HepG2 (cell line): Measurements from ENCODE around the gene PTPN14. TPM values are rescaled to one million over a fixed set of nuclear protein-coding genes. Genes with fewer than 3 reads are reported as not detected.

Experiments used
- ATAC-seq: fragments of 200-7000 bp; cut with Tn5 transposase; 3 replicates; pipeline ENCODE4 v1.9.1; 2020; ENCODE audit warnings: mild to moderate bottlenecking, moderate library complexity
- BruUV-seq: library from RNA; stranded (reverse); fragments of 400-500 nt; replicated peaks from 2 replicates; lab custom pipeline; 2021; lab: Mats Ljungman, UMichigan
- CTCF ChIA-PET: fragments of 300-600 bp; formaldehyde crosslinking; extraction: SDS; loops from one replicate; lab custom pipeline; 2021; ENCODE audit warnings: low total read pairs, inconsistent platforms, low intra/inter-chr PET ratio; lab: Yijun Ruan, JAX
- POLR2A ChIA-PET: fragments of 350-600 bp; sonication (Branson Sonifier 250); formaldehyde crosslinking; loops from one replicate; lab custom pipeline; 2020; ENCODE audit warnings: antibody characterized with exemption, inconsistent platforms; lab: Yijun Ruan, JAX
- DNase-seq: peaks from one replicate; pipeline ENCODE4 v3.0.0-alpha.2; 2015; ENCODE audit warnings: low spot score
- FAIRE-seq: peaks from 3 replicates; lab custom pipeline; 2011; peaks lifted over from hg19 to GRCh38; lab: Jason Lieb, UNC
- H2AFZ ChIP-seq: one replicate; pipeline ENCODE4 v1.6.1; 2011; ENCODE audit warnings: low read length, inconsistent platforms
- H3K27ac ChIP-seq: fragments of 300-600 bp; 3 replicates; pipeline ENCODE4 v1.8.0; 2011; ENCODE audit warnings: mixed run types, mild to moderate bottlenecking, mixed read lengths, low read length, inconsistent platforms; ENCODE audit not compliant: insufficient read depth; ENCODE audit errors: extremely low read length
- H3K27me3 ChIP-seq, 2 experiments: fragments of 200-600 bp in 1 of 2; 2 replicates in 1 of 2; 3 replicates in 1 of 2; pipeline versions ENCODE4 v1.6.0 to v1.8.0; 2011; ENCODE audit warnings: low read length in 2 of 2, mild to moderate bottlenecking in 2 of 2, moderate library complexity in 2 of 2, inconsistent platforms in 1 of 2; ENCODE audit not compliant: insufficient read depth in 2 of 2, control insufficient read depth in 1 of 2
- H3K36me3 ChIP-seq, 2 experiments: fragments of 200-600 bp in 1 of 2; replicated peaks in 1 of 2; 2 replicates in 1 of 2; 3 replicates in 1 of 2; pipeline versions ENCODE4 v1.5.1 to v1.8.0; 2011; ENCODE audit warnings: low read length in 2 of 2, inconsistent platforms in 1 of 2; ENCODE audit not compliant: insufficient read depth in 2 of 2, control insufficient read depth in 1 of 2
- H3K4me1 ChIP-seq: 2 replicates; pipeline ENCODE4 v1.5.1; 2012; ENCODE audit warnings: low read length, inconsistent platforms; ENCODE audit not compliant: insufficient read depth
- H3K4me2 ChIP-seq: 2 replicates; pipeline ENCODE4 v1.6.0; 2011; ENCODE audit warnings: low read depth, low read length, inconsistent platforms
- H3K4me3 ChIP-seq, 3 experiments: fragments of 200-600 bp in 1 of 3; sonication (generic), shearing (Covaris generic) in 1 of 3; replicated peaks in 1 of 3; 2 replicates each; pipeline ENCODE4 v1.5.1; 2011 to 2016; ENCODE audit warnings: low read length in 3 of 3, inconsistent platforms in 2 of 3, low read depth in 2 of 3, mild to moderate bottlenecking in 2 of 3, control low read depth in 1 of 3, mixed read lengths in 1 of 3; ENCODE audit not compliant: insufficient read depth in 1 of 3
- H3K79me2 ChIP-seq: one replicate; pipeline ENCODE4 v1.6.1; 2011; ENCODE audit warnings: low read length, inconsistent platforms; ENCODE audit not compliant: insufficient read depth
- H3K9ac ChIP-seq: 2 replicates; pipeline ENCODE4 v1.6.0; 2011; ENCODE audit warnings: mild to moderate bottlenecking, low read depth, low read length, inconsistent platforms; ENCODE audit not compliant: insufficient read depth
- H3K9me3 ChIP-seq: 2 replicates; pipeline ENCODE4 v1.5.1; 2012; ENCODE audit warnings: mild to moderate bottlenecking, low read length
- H4K20me1 ChIP-seq: 2 replicates; pipeline ENCODE4 v1.6.0; 2011; ENCODE audit warnings: inconsistent platforms, mild to moderate bottlenecking, low read length, moderate library complexity; ENCODE audit not compliant: insufficient read depth
- ESRRA ChIP-seq: sonication (generic); formaldehyde crosslinking; IDR thresholded peaks from 2 replicates; pipeline ENCODE4 v1.5.1; 2020; ENCODE audit warnings: mild to moderate bottlenecking, low read depth, missing genetic modification reagents
- ZBTB7A ChIP-seq: sonication (generic); formaldehyde crosslinking; IDR thresholded peaks from 2 replicates; pipeline ENCODE4 v1.8.0; 2022; ENCODE audit warnings: mild to moderate bottlenecking, missing genetic modification reagents
- ZNF331 ChIP-seq: sonication (generic); formaldehyde crosslinking; IDR thresholded peaks from 2 replicates; pipeline ENCODE4 v1.4.0; 2020; ENCODE audit warnings: missing genetic modification reagents
- ZNF546 ChIP-seq: sonication (generic); formaldehyde crosslinking; conservative IDR thresholded peaks from 2 replicates; pipeline ENCODE4 v1.8.1; 2023; ENCODE audit warnings: mild to moderate bottlenecking, missing genetic modification reagents
- ZNF572 ChIP-seq: sonication (generic); formaldehyde crosslinking; IDR thresholded peaks from 2 replicates; pipeline ENCODE4 v1.5.1; 2020; ENCODE audit warnings: mild to moderate bottlenecking, missing genetic modification reagents
- ZNF614 ChIP-seq: IDR thresholded peaks from 2 replicates; pipeline ENCODE4 v1.6.1; 2018; ENCODE audit warnings: missing biosample characterization, missing genetic modification reagents, inconsistent platforms, borderline replicate concordance
- ZNF672 ChIP-seq: sonication (generic); formaldehyde crosslinking; IDR thresholded peaks from 2 replicates; pipeline ENCODE4 v1.8.1; 2022; ENCODE audit warnings: missing genetic modification reagents
- WGBS: methylation state at CpG from one replicate; pipeline ENCODE4 v1.1.6; 2017; ENCODE audit warnings: low lambda C conversion rate; 5-methylcytosine and 5-hydroxymethylcytosine counted together
- in situ Hi-C: cut with HindIII; loops from 2 replicates; pipeline ENCODE4 v1.10.0; 2017; ENCODE audit warnings: low pct_unique_long_range_greater_than_20kb; ENCODE audit not compliant: extremely low pct_ligation_motif_present
- intact Hi-C: fragments of 100-400 bp; cut with micrococcal nuclease; formaldehyde crosslinking; loops from one replicate; pipeline ENCODE4 v1.10.0; 2022; ENCODE audit not compliant: unreplicated experiment
- polyA plus RNA-seq, 8 experiments: library from polyadenylated mRNA; depleted of rRNA in 3 of 8; stranded (reverse) in 7 of 8; unstranded in 1 of 8; fragments of >200 nt; fragmentation: Illumina TruSeq in 4 of 8; extraction: Trizol in 4 of 8; gene quantifications; 2 replicates each; pipeline versions ENCODE4 v1.2.1 to v1.2.3, GENCODE V29; 2011 to 2016; ENCODE audit warnings: low read depth in 4 of 8, missing spikeins in 1 of 8, mixed read lengths in 1 of 8; ENCODE audit not compliant: insufficient read depth in 1 of 8
- total RNA-seq, 5 experiments: library from RNA; depleted of rRNA; stranded (reverse); fragments of >200 nt; fragmentation: Illumina TruSeq; extraction: Trizol; gene quantifications; 2 replicates each; pipeline ENCODE4 v1.2.3, GENCODE V29; 2016; ENCODE audit warnings: low read depth in 1 of 5
- TF ChIP-seq, protein P1 (sequence below), 2 experiments: sonication (generic) in 1 of 2; formaldehyde crosslinking in 1 of 2; IDR thresholded peaks; 2 replicates each; pipeline versions ENCODE4 v1.4.0 to v1.6.1; 2016 to 2020; ENCODE audit warnings: borderline replicate concordance in 1 of 2, low read depth in 1 of 2, mild to moderate bottlenecking in 1 of 2, missing genetic modification reagents in 1 of 2
- TF ChIP-seq, protein P2 (sequence below): sonication (generic); formaldehyde crosslinking; IDR thresholded peaks from 2 replicates; pipeline ENCODE4 v1.4.0; 2020; ENCODE audit warnings: missing genetic modification reagents, borderline replicate concordance

Gene PTPN14
- total and polyA plus RNA-seq, 2 of the 13 experiments (the other 11 are each of a cell fraction or from before 2014, with no cell fraction given): 3.9 to 4.7 TPM

DNA sequence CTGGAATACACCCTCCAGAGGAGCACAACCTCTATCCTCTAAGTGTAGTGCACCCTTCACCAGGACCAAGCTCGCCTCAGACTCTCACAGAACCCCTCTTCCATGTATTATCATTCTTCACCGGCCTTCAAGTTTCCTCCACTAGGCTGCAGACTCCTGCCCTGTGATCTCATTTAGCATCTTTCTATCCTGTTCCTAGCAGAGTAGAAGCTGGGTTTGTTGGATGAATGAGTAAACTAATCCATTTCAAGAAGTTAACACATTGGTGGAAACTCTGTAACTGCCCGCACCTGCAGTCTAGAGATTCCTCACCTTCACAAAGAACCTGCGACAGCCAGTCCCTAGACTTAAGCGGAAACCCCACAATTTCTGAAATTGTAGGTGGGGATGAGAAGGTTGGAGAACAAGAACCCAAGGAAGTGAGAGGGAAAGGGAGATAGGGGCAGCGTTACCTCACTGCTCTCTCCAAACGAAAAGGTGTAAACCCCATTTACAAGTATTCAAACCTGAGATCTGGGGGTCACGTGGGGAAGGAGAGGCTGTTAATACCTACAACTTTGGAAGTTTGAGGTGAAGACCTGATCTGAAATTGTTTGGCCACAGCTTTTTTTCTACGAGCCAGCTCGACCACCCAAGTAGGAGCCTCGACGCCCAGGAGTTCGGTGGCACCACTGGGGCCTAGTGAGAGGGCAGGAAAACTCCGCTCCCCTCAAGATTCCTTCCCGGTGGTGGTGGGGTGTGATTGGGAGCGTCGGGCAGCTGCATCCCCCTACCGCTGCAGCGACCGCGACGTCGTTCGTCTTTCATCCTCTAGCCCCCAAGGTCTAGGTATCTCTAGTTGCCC is 1.2 kb downstream of the PTPN14 start (continued):
- no peak for TF ChIP-seq ZNF614

DNA sequence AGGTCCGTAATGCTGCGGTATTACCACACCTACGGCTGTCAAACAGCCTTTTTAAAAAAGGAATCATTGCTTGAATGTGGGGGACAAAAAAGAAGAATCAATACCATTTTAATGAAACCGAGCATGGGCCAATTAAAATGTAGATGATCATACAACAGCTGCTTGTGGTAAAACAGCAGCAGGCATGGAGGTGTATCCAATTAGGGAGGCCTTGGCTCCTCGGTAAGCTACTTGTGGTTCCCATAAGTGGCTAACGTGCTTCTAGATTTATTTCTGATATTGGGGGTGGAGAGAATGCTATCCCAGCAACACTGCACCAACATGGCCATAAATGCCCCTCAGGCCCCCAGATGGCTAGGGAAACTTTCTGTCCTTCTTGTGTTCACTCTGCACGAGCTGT is 1.8 kb downstream of the PTPN14 start:
- no peak overlapping the region for H2AFZ ChIP-seq
- in situ Hi-C loops: loop anchor here (5.0 to 10.0 kb wide), 2 partner anchors 42 to 55 kb away; partner anchors contain the start of gene CENPF
- no peak for DNase-seq
- H3K9me3 ChIP-seq: no peaks in the 10 kb centered on the region
- no peak overlapping the region for H3K27ac ChIP-seq
- CTCF ChIA-PET: no interaction called here
- POLR2A ChIA-PET: interaction anchor here (0.6 kb wide), 1 partner anchor 68 kb away, joined by 3 read pairs; no protein-coding TSS in a partner anchor
- H4K20me1 ChIP-seq: peaks cover 2% of the 10 kb centered on the region; the same call in 1 of the 2 replicates
- peaks cover 47% of the 10 kb centered on the region for H3K4me1 ChIP-seq
- H3K36me3 ChIP-seq: no peaks in the 10 kb centered on the region
- 97% methylated on average over 7 of the region's 7 CpGs for WGBS
- no peak for TF ChIP-seq ZNF672 (CRISPR knock-in tag)
- no peak overlapping the region for H3K9ac ChIP-seq
- peaks cover 9% of the 10 kb centered on the region for H3K79me2 ChIP-seq
- peak overlapping the region; percentile 87 for H3K4me2 ChIP-seq
- H3K4me3 ChIP-seq: no peak overlapping the region; a peak in 1 of 6 replicates
- ATAC-seq: no peak
- BruUV-seq: TSS peak; percentile 50
- H3K27me3 ChIP-seq: peaks cover 0 to 4% of the 10 kb centered on the region in 2 experiments; a peak in 1 of 5 replicates
- intact Hi-C loops: loop anchor here (2.0 to 5.0 kb wide), 3 partner anchors 33 to 87 kb away; no protein-coding TSS in a partner anchor
- no peak for FAIRE-seq

DNA sequence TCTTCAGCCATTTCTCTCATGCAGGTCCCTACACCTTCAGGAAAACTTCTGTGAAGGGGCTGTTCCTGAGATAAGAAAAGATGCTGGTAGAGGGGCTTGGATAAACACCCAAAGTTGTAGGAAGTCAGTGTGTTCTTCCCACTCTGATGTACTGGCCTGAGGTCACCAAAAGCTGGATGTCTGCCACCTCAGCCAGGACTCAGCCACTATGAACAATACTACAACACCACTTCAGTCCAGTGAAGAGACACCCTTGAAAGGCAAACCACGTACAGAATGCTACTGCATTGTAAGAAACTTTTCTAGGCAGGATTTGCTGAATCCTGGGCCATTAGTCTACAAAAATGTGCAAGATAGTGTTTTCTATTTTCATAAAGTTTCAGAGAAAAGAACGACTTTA is 2.4 kb downstream of the PTPN14 start:
- Histone ChIP-seq H3K27ac (no peak overlapping the region), H3K9ac (no peak overlapping the region), H3K36me3 (no peaks in the 10 kb centered on the region), H2AFZ (no peak overlapping the region), H3K4me3 (no peak overlapping the region), H3K79me2 (peaks cover 9% of the 10 kb centered on the region), H3K27me3 (peaks cover 0 to 4% of the 10 kb centered on the region in 2 experiments; a peak in 1 of 5 replicates), H3K4me1 (peaks cover 47% of the 10 kb centered on the region), H3K9me3 (no peaks in the 10 kb centered on the region), H3K4me2 (0 out of 2 replicates have a peak overlapping the region, but pooled peaks have one; percentile 3), H4K20me1 (peaks cover 2% of the 10 kb centered on the region; the same call in 1 of the 2 replicates)
- in situ Hi-C loops (loop anchor here (10.0 kb wide), 1 partner anchor 56 kb away; the partner anchor contains the start of gene CENPF), intact Hi-C loops (no loop called here)
- CTCF ChIA-PET: no interaction called here
- no peak for ATAC-seq
- no peak for FAIRE-seq
- POLR2A ChIA-PET: no interaction called here
- 88% methylated on average over 2 of the region's 2 CpGs for WGBS
- no peak for DNase-seq
- no TSS peak for BruUV-seq
- TF ChIP-seq ZNF546 (CRISPR knock-in tag) (no peak), ESRRA (no peak), ZBTB7A (CRISPR knock-in tag) (no peak), ZNF572 (no peak), ZNF331 (CRISPR knock-in tag) (no peak)
- TF ChIP-seq, protein P1, sequence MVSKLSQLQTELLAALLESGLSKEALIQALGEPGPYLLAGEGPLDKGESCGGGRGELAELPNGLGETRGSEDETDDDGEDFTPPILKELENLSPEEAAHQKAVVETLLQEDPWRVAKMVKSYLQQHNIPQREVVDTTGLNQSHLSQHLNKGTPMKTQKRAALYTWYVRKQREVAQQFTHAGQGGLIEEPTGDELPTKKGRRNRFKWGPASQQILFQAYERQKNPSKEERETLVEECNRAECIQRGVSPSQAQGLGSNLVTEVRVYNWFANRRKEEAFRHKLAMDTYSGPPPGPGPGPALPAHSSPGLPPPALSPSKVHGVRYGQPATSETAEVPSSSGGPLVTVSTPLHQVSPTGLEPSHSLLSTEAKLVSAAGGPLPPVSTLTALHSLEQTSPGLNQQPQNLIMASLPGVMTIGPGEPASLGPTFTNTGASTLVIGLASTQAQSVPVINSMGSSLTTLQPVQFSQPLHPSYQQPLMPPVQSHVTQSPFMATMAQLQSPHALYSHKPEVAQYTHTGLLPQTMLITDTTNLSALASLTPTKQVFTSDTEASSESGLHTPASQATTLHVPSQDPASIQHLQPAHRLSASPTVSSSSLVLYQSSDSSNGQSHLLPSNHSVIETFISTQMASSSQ (IDR thresholded peaks at IDR 0.05; ENCODE audit: low read depth): no peak
- TF ChIP-seq, protein P1 (CRISPR knock-in tag; IDR thresholded peaks at IDR 0.05; ENCODE audit: borderline replicate concordance): no peak
- TF ChIP-seq, protein P2, sequence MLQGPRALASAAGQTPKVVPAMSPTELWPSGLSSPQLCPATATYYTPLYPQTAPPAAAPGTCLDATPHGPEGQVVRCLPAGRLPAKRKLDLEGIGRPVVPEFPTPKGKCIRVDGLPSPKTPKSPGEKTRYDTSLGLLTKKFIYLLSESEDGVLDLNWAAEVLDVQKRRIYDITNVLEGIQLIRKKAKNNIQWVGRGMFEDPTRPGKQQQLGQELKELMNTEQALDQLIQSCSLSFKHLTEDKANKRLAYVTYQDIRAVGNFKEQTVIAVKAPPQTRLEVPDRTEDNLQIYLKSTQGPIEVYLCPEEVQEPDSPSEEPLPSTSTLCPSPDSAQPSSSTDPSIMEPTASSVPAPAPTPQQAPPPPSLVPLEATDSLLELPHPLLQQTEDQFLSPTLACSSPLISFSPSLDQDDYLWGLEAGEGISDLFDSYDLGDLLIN (CRISPR knock-in tag): no peak
